ENCODE results near the gene NAT9.

NAT9 gene

GRCh38 chr17:74805591-74805991 is 29.4 kb upstream of the NAT9 start:
- no peak for DNase-seq

DNA sequence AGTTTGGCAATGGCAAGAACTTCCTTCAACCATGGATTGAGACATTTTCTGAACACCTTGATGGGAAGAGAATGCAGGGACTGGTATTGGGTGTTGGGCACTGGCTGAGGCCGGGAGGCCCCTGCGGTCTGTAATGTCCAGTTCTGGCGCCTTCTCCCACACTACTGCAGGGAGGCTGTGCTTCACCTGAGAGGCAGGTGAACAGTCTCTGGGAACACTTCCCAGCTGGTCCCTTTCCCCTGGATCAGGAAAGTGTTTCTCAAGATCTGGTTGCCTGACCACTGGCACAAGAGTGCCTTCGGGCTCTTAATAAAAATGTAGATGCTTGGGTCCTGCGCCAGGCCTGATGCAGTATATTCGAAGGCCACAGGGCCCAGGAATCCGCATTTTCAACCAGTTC is 28.5 kb upstream of the NAT9 start:
- no peak for DNase-seq

GRCh38 chr17:74803971-74804370 is 27.8 kb upstream of the NAT9 start:
- no peak for DNase-seq

GRCh38 chr17:74803388-74803930 is 27.3 kb upstream of the NAT9 start:
- no peak for DNase-seq

DNA sequence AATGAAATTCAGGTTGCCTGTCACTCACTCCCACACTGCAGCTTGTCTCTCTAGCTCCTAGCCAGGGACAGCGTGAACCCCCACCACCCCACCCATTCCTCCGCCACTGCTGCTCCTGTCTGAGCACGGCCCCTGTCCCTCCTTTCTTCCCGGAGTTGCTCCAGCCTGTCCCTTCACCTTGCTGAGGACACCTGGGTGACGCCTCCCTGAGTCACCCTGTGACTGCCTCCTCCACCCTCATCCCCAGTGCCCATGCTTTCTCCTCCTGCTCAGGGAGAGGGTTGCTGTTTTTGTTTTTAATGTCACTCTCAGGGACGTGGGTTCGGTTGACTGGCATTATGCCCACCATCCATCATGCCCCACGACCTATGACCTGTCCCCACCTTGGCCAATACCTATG is 25.8 kb upstream of the NAT9 start:
- DNase-seq, result no peak

- DNase-seq, result no peak
These were observed 24.4 kb upstream of the NAT9 start for GRCh38 chr17:74800531-74800930.

DNA sequence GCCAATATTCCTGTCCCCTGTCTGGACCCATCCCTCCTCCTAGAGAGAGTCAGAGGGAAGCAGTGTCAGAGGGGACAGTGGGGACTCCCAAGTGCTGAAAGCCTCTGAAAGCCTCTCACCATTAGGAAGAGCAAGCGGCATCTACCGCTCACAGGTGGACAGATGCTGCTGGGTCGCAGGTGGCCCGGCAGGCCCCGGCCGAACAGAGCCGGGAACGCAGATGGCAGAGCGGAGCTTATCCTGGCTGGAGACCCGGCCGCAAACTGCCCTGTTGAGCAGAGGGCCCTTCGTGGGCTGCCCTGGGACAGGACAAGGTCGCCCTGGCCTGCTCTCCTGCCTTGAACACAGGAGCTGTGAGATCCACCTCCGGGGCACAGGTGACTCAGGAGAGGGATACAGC is 23.0 kb upstream of the NAT9 start:
- DNase-seq, result no peak

DNA sequence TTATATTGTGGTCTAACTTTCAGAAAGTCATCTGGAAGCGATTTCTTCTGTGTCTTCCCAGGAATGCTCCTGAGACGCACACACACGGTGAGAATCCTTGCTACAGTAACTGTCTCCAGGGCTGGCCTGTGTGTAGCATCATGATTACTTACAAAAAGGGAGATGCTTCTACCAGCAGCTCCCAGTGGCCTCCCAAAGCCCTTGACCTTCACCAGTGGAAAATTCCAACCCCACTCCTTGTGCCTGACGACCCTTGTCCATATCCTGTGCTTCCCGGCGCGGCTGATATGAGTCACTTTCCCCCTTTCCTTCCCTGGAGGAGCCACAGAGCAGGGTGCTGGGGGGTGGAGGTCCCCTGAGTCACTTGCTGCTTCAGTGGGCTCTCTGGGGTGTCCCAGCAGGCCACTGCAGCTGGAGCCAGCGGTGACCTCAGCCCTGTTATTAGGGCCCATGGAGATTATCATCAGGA is 22.1 kb upstream of the NAT9 start:
- no peak for DNase-seq

DNA sequence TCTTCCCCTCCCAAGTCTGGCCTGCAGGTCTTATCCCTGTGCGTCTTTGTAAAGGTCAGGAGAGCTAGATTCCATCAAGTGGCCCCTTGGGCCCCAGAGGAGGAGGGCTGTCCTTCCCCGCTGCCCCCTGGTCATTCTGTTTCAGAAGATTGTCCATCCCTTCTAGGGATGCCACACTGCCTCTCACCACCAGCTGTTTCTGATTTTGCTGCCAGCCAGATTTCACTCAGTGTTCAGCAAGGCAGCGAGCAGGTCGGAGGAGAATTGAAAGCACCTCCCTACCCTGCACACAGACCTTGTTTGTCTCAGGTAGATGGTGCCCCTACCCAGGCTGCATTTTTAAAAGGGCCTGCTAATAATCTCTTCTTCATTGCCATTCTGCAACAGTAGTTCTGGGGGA is 21.7 kb upstream of the NAT9 start:
- no peak for DNase-seq

DNA sequence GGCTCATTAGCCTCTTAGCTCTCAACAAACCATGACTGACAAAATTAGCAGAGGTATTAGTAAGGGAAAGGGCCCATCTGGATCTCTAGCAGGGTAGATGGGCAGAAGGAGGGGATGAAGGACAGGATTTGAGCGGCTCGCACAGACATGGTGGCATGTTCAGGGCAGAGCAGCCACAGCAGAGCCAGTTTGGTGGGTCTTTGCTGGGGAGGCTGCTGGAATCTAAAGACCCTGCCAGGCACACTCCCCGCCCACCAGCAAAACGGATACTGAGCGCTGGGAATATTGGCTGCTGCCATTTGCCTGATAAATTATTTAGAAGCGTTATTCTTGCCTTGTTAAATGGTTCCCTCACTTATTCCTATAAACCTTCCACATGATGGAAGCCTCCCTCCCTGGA is 20.7 kb upstream of the NAT9 start:
- DNase-seq, result no peak

DNA sequence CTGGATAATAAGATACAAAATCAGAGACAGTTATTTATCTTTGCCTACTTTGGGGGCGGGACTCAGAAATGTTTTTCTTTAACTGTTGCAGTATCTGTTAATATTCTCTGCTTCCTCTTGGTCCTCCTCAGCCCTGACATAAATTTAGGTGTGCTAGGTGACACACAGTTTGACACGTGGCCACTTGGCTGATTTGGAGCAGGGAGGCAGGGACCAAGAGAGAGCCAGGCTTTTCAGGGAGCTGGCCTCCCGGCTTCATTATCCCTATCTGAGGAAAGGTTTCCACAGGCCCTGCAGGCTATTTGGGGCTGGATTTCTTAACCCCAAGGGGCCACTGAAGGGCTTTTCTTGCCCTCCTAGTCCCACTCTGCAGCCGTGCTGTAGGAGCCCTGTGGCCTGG is 20.1 kb upstream of the NAT9 start:
- no peak for DNase-seq

DNA sequence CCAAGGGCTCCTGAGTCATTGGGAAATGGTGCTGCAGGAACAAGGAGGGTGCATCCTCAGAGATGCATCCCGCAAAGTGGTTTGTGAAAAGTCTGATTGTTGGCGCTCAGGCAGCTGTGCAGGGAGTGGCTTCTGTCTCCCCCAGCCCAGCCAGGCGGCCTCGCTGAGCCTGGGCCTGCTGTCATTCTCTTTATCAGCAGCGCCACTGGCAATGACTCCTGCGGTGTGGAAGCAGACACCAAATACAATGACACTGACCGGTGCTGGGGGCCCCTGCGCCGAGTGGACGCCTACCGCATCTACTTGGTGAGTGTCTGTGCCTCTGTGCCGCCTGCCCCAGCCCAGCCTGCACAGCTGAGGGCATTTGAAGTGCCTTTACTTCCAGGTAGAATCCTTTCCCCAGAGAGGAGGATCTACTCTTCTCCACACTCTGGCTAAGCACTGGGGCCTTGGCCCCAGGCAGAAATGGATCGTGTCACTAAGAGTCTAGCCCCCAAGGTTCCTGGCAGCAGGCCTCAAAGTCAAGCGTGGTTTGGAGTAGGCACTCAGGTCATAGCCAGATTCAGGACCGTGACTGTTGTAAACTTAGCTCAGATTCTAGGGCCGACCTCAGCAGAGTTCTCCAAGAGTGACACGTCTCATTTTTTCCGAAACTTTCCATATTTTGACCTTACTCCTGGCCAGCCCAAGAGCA is 19.3 kb upstream of the NAT9 start:
- DNase-seq, result no peak

DNA sequence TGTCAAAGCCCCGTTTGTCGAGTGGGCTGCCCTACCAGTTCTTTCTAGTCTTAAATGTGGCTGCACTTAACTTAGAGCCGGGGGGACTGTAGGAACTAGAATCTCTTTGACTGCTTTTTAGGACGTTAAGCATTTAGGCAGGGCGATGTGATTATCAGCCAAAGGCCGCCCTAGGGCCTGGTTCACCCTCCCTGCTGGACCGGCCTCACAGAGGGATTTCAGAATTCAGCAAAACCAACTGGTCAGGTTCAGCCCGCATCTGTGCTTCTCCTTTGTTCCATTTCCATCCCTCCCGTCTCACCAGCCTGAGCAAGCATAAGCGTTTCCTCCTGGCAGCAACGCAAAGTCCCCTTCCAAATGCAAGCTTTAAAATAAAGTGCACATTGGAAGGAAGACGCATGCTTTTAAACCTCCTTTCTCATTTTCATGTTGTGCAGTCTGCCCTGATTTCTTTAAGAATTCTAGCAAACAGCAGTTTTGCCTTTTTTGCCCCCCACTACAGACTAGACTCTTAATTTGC is 16.5 kb upstream of the NAT9 start:
- DNase-seq, result no peak

DNA sequence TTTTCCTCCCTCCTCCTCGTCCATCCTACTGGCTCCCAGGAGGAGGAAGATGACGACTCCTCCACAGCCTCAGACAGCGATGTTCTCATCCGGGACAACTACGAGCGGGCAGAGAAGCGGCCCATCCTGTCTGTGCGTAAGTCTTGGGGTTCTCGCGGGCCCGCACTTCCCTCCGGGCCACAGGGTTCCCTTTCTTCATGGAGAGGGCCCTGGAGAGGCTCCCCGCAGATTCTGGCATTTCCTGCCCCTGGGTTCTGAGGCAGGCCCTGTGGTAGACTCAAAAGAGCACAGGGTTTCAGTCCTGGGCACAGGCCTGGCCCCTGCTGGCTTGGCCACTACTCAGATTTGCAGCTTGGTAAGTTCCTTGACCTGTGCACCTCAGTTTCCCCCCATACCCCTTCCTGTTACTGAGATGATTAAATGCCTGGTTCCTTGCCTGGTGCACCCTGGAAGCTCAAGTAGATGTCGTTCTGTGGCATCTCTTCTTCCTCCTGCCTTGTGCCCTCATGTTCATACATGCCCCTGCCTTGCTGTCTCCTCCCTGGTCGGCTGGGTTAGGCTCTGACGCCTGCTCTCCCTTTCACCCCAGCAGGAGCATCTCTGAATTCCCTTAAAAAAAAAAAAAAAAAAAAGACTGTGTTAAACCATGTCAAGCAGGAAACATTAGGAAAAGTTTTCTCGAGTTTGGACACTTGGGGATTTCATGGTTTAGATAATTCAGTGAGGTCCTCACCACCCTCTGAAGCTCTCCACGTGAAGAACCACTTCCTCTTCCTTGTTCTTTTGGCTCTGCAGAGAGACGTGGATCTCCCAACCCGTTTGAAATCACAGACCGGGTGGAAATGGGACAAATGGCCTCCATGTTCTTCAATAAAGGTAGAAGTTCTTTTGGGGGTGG is 14.3 kb upstream of the NAT9 start:
- peak; percentile 61 to 77 for DNase-seq

DNA sequence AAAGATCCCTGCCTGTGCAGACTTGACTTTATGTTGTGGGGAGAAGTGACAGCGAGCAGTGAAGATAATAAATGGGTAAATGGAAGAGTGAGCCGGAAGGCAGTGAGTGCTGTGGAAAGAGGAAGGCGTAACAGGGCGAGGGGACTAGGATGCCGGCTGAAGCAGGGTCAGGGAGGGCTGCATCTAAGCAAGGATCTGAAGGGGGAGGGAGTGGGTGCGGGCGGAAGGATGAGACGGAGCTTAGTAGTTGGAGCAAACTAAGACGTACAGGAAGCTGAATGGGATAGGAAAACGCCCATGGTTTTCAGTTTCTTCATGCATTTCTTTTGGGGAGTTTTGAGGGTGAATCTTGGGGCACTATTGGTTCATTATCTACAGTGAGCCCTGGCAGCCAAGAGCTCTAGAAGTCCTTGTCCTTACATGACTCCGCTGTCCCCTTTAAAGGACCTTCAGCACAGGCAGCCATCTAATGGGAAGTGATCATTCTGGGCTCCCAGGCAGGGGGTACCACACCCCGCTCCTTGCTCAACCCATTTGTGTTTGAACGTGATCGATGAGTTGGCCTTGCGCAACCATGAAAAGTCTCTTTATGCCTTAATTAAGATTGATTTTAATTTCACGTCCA is 10.4 kb upstream of the NAT9 start:
- peak; percentile 83 to 88 for DNase-seq

DNA sequence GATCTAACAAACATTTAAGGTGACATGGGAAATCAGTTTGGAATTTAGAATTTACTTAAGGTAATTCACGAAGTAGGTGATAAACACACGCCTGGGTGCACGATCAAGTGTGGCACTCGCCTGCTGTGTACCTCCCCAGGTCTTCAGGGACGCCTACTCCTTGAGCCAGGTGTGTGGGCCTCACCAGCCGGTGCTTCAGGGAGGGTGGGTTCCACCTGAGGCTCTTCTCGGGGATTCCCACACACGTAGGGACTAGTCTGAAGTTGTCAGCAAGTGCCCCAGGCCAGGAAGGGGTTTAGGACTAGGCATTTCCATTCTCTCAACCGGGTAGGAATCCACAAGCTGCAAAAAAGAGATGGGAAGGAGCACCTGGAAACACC is 9.8 kb upstream of the NAT9 start:
- DNase-seq, result no peak

- DNase-seq, result no peak
These were observed 9.2 kb upstream of the NAT9 start for GRCh38 chr17:74785096-74785980.

DNA sequence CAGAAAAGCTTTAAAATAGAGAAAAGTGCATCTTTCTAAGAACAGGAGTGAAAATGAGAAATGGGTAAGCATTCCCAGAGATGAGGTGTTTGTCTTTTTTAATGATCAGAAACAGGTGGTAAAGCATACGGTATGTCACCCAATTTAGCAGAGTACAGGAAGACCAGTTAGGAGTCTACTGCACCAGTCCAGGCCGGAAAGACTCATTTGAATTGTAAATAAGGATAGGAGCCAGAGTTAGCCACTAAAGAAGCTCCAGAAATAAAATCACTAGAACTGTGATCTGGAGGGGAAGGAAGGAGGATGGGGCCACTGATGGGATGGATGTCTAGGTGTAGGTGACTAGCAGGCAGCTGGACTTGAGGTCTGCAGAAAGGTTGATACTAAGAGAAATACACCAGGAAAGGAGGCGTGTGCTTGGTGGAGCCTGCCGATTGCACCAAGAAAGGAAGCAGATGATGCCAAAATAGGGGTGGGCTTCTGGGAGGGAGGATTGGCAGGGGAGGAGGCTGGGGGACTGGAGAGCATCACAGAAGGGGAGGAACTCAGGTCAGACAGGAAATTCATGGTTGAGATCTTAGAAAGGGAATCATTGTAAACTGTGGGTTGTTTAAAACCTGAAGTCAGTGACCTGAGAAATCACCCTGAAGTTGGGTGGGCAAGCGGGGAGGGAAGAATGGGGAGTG is 8.1 kb upstream of the NAT9 start:
- DNase-seq, result no peak

DNA sequence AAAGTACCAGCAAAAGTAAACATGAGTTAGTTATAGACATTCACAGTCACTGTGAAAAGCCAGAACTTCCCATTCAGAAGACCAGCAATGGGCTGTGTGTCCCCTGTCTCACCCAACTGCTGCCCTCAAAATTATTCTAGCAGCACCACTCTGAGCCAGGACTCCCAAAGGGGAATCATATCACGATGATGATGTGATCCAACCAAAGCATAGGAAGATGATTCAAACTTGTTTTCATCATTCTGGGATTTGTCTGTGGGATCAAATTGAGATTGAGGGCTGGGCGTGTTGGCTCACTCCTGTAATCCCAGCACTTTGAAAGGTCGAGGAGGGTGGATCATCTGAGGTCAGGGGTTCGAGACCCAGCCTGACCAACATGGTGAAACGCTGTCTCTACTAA is 6.4 kb upstream of the NAT9 start:
- DNase-seq, result no peak

GRCh38 chr17:74780443-74781238 is 4.5 kb upstream of the NAT9 start:
- DNase-seq, result peak; percentile 64 to 68
